GM18519 (cell line): ENCODE results near the gene F8.

ENCODE experiments used
- ATAC-seq: cut with Tn5 transposase; IDR thresholded peaks from one replicate; pipeline ENCODE4 v1.9.1; 2021; ENCODE audit warnings: mild to moderate bottlenecking, moderate library complexity; ENCODE audit not compliant: unreplicated experiment, low FRiP score

The F8 gene

DNA sequence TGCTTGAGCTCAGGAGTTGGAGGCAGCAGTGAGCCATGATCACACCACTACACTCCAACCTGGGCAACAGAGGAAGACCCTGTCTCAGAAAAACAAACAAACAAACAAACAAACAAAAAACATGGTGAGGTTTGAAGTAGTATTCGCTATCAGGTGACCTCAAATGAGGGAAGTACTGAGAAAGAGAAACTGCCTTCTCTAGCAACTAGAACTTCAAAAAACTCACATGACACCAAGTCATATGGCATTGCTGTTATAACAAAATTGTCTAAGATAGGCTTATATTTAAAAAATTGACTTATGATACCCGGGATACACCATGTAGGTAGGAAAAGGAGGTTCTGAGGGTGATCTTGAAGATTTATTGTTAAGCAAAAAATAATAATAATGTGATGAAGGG lies 227.5 kb downstream of the F8 start:
- ATAC-seq = no peak

DNA sequence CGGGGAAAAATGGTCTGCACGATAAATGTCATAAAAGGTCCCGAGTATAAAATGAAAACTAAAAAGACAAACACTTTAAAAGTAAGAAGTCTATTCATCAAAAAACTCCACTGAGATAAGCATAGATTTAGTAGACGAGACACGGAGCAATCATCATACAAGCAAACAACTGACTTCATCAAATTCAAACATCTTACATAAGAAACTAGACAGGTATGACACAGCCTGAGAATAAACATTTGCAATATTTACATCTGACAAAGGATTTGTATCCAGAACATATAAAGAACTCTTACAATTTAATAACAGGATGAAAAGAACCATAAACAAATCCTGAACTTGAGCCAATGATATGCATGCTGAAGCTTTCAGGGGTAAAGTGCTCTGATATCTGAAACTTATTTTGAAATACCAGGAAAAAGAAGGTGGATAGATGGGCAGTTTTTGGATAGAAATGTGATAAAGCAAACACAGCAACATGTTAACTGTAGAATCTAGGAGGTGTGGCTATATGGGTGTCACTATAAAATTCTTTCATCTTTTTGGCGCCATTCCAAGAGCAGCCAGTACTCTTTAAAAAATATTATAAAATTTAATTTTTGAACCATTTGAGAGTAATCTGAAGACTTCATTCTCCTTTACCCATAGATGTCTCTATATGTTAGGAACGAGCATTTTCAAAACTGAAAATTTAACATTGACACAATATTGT lies 229.3 kb downstream of the F8 start:
- ATAC-seq = no peak

DNA sequence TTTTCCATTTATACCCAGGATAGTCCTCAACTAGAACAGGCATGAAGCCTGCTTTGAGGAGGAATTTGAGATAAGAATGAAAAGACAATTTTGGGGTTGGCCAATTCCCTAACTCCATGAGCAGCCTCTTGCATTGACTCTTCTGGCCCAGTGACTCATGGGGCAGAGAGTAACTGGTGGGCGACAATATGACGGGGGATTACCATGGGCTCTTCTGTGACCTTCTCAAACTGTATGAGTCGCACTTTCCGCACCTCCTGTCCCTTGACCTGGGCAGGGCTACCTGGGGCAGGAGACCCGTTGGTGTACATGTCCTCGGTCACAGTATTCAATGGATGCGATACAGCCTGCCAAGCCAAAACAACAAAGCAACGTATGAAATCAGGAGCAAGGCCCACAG lies 230.6 kb downstream of the F8 start:
- no peak for ATAC-seq

DNA sequence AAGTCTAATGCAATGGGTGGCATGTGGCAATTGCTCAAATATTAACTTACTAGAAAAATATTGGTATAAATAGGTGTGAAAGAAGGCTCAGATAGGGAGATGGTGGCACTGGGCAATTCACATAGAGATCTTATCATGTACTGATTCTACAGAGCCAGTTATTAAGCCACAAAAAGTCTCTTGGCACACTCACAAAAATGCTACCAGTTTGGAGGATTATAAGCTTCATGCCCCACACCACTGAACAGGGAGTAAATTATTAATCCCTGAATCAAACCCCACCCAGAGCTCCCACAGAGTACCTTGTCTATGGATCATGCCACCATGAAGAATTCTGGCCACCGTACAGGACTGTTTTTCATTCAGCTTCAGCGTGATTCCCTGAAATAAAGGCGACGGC lies 231.1 kb downstream of the F8 start:
- ATAC-seq = no peak
